Esophagus muscularis mucosa (tissue), 4 donors: ENCODE data around the gene SMIM12. TPM values are rescaled to one million over a fixed set of nuclear protein-coding genes. Genes with fewer than 3 reads are reported as not detected.
"Not testable (repeated sequence)": the region's sequence is repeated elsewhere in the genome, so short reads cannot be mapped to it uniquely, and the experiment has no call there.

Experiments used
- DNase-seq: peaks from one replicate; pipeline ENCODE4 v3.0.0-alpha.2; 2017; ENCODE audit errors: extremely low spot score
- H3K27ac ChIP-seq, 4 donors: fragments of 200-600 bp; sonication (generic); replicated peaks in 1 of 4; 1 replicate in 3 of 4; 2 replicates in 1 of 4; pipeline ENCODE4 v1.5.1; 2016 to 2019; ENCODE audit warnings: mild to moderate bottlenecking in 1 of 4
- H3K27me3 ChIP-seq, 4 donors: fragments of 200-600 bp; sonication (generic); one replicate each; pipeline versions ENCODE4 v1.5.1 to v1.6.0; 2016 to 2019
- H3K36me3 ChIP-seq, 4 donors: fragments of 200-600 bp; sonication (generic); one replicate each; pipeline ENCODE4 v1.5.1; 2016 to 2019
- H3K4me1 ChIP-seq, 4 donors: fragments of 200-600 bp; sonication (generic); one replicate each; pipeline ENCODE4 v1.5.1; 2016 to 2019
- H3K4me3 ChIP-seq, 4 donors: fragments of 200-600 bp; sonication (generic); 1 replicate in 2 of 4; 2 replicates in 2 of 4; pipeline ENCODE4 v1.5.1; 2016 to 2019; ENCODE audit warnings: mild to moderate bottlenecking in 4 of 4, moderate library complexity in 1 of 4
- H3K9me3 ChIP-seq, 4 donors: fragments of 200-600 bp; sonication (generic); 1 replicate in 3 of 4; 2 replicates in 1 of 4; pipeline ENCODE4 v1.5.1; 2016 to 2019
- EP300 ChIP-seq: sonication (generic); formaldehyde crosslinking; IDR thresholded peaks from one replicate; pipeline ENCODE4 v1.6.1; 2017; ENCODE audit warnings: antibody characterized with exemption
- POLR2A ChIP-seq: fragments of 450-650 bp; IDR thresholded peaks from one replicate; pipeline ENCODE4 v1.6.1; 2017; ENCODE audit warnings: antibody characterized with exemption, moderate library complexity, mild to moderate bottlenecking, low read depth
- POLR2AphosphoS5 ChIP-seq, 2 donors: sonication (generic); formaldehyde crosslinking; IDR thresholded peaks; one replicate each; pipeline ENCODE4 v1.6.1; 2017; ENCODE audit warnings: antibody characterized with exemption in 2 of 2
- whole genome bisulfite sequencing: methylation state at CpG from one replicate; pipeline ENCODE4 v1.1.5; 2018; 5-methylcytosine and 5-hydroxymethylcytosine counted together
- intact Hi-C: fragments of 100-400 bp; cut with DNase I; formaldehyde crosslinking; loops from one replicate; pipeline ENCODE4 v1.15.1; 2023
- total RNA-seq, 4 donors: library from RNA; depleted of rRNA; stranded (reverse); fragments of >200 nt; gene quantifications; one replicate each; pipeline versions ENCODE4 v1.1.0 to v1.2.1, GENCODE V29; 2016
- TF ChIP-seq, protein P1 (sequence below), 3 experiments: fragments of 200-600 bp in 2 of 3; fragments of 450-650 bp in 1 of 3; sonication (generic) in 2 of 3; IDR thresholded peaks; one replicate each; pipeline ENCODE4 v1.5.1; 2017 to 2019; ENCODE audit warnings: antibody characterized with exemption in 3 of 3, mild to moderate bottlenecking in 2 of 3, moderate library complexity in 1 of 3

Gene SMIM12
- total RNA-seq, 4 donors from 2014 or later, result 29.5 to 45.4 (median 39.0) TPM

DNA sequence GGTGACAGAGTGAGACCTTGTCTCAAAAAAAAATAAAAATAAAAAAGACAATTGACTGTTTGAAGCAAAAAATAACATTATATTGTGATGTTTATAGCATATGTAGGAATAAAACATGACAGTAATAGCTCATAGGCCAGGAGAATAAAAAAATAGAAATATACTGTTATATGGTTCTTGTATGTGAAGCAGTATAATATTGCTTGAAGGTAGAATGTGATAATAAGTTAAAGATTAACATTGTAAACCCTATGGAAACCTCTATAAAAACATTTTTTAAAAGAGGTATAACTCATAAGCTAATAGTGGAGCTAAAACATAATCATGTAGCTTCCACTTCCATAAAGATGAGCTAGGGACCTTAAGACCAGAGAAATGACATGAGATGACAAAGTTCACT lies 43.2 kb downstream of the SMIM12 start:
- intact Hi-C loops, result no loop called here
- Histone ChIP-seq H3K4me1 (no peaks in the 10 kb centered on the region), H3K4me3 (no peak overlapping the region), H3K27ac (no peak overlapping the region), H3K27me3 (no peaks in the 10 kb centered on the region), H3K9me3 (no peaks in the 10 kb centered on the region), H3K36me3 (no peaks in the 10 kb centered on the region)
- TF ChIP-seq POLR2AphosphoS5 (IDR thresholded peaks at IDR 0.05) (no peak), POLR2A (no peak), EP300 (no peak)
- TF ChIP-seq, protein P1, sequence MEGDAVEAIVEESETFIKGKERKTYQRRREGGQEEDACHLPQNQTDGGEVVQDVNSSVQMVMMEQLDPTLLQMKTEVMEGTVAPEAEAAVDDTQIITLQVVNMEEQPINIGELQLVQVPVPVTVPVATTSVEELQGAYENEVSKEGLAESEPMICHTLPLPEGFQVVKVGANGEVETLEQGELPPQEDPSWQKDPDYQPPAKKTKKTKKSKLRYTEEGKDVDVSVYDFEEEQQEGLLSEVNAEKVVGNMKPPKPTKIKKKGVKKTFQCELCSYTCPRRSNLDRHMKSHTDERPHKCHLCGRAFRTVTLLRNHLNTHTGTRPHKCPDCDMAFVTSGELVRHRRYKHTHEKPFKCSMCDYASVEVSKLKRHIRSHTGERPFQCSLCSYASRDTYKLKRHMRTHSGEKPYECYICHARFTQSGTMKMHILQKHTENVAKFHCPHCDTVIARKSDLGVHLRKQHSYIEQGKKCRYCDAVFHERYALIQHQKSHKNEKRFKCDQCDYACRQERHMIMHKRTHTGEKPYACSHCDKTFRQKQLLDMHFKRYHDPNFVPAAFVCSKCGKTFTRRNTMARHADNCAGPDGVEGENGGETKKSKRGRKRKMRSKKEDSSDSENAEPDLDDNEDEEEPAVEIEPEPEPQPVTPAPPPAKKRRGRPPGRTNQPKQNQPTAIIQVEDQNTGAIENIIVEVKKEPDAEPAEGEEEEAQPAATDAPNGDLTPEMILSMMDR (IDR thresholded peaks at IDR 0.05), result no peak
- DNase-seq, result no peak

DNA sequence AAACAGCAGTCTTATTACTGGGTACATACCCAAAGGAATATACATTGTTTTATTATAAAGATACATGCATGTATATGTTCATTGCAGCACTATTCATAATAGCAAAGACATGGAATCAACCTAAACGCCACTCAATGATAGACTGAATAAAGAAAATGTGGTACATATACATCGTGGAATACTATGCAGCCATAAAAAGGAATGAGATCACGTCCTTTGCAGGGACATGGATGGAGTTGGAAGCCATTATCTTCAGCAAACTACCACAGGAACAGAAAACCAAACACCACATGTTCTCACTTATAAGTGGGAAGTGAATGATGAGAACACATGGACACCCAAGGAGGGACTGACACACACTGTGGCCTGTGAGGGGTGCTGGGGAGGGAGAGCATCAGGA lies 48.8 kb downstream of the SMIM12 start:
- intact Hi-C loops, H3K4me1 ChIP-seq, DNase-seq, H3K9me3 ChIP-seq, H3K27ac ChIP-seq, H3K4me3 ChIP-seq, H3K36me3 ChIP-seq, H3K27me3 ChIP-seq: not testable (repeated sequence)
- 97% methylated on average over 3 of the region's 3 CpGs for WGBS

DNA sequence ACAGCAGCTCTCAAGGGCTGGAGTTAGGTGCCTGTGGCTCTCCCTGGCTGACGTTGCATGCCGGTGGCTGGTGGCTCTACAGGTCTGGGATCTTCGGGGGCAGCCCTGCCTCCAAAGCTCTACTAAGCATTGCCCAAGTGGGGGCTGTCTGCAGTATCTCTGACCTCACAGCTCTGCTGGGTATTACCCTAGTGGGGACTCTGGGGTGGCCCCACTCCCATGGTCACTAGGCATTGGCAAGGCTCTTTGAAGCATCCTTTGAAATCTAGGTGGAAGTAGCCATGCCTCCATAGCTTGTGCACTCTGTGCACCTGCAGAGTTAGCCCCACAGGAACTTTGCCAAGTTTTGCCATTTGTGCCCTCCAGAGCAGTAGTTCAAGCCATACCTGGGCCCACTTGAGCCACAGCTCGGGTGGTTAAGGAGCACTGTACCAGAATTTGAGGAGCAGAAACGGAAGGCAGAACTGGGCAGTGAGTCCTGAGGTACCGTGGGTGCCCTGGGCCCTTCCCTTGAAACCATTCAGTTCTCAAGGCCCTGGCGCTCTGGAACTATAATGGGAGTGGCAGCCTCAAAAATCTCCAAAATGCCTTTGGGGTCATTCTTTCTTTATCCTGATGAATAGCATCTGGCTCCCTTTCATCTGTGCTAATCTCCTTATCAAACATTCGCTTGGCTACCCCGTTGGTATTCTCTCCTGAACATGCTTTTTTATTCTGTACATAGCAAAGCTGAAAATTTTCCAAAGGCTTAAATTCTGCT lies 51.3 kb downstream of the SMIM12 start:
- H3K27me3 ChIP-seq, result no peaks in the 10 kb centered on the region
- no peaks in the 10 kb centered on the region for H3K4me1 ChIP-seq
- no peak for TF ChIP-seq POLR2AphosphoS5 (IDR thresholded peaks at IDR 0.05)
- no peak for TF ChIP-seq POLR2A
- TF ChIP-seq, protein P1 (IDR thresholded peaks at IDR 0.05), result no peak
- no peak for TF ChIP-seq EP300
- no peak overlapping the region for H3K27ac ChIP-seq
- H3K9me3 ChIP-seq, result peaks cover 0 to 9% (median 0%) of the 10 kb centered on the region in 4 donors
- no peak overlapping the region for H3K4me3 ChIP-seq
- intact Hi-C loops, result no loop called here
- DNase-seq, result peak; percentile 86
- no peaks in the 10 kb centered on the region for H3K36me3 ChIP-seq
- 72% methylated on average over 7 of the region's 9 CpGs for WGBS

DNA sequence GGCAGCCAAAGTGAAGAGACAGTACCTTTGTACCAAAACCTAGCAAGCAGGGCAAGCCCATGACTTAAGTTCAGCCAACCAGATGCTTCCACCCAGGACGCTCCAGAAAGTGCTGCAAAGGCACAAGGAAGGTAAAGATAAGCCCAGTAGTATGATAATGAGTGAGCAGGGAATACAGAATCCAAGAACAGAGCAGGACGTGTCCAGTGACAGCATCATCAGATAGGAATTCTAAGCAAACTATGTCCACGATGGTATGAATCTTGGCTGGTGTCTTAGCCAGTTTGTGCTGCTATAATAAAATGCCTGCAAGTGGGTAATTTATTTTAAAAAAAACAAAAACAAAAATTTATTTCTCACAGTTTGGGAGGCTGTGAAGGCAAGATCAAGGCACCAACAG lies 53.2 kb downstream of the SMIM12 start:
- 61% methylated on average over 3 of the region's 3 CpGs for WGBS
- DNase-seq, result peak; percentile 50
- no peaks in the 10 kb centered on the region for H3K27me3 ChIP-seq
- peaks cover 0 to 9% (median 0%) of the 10 kb centered on the region in 4 donors for H3K9me3 ChIP-seq
- H3K27ac ChIP-seq, result no peak overlapping the region
- TF ChIP-seq EP300 (no peak), POLR2A (no peak), POLR2AphosphoS5 (IDR thresholded peaks at IDR 0.05) (no peak)
- TF ChIP-seq, protein P1 (IDR thresholded peaks at IDR 0.05), result no peak
- no peaks in the 10 kb centered on the region for H3K36me3 ChIP-seq
- H3K4me3 ChIP-seq, result no peak overlapping the region
- no peaks in the 10 kb centered on the region for H3K4me1 ChIP-seq
- intact Hi-C loops, result no loop called here

DNA sequence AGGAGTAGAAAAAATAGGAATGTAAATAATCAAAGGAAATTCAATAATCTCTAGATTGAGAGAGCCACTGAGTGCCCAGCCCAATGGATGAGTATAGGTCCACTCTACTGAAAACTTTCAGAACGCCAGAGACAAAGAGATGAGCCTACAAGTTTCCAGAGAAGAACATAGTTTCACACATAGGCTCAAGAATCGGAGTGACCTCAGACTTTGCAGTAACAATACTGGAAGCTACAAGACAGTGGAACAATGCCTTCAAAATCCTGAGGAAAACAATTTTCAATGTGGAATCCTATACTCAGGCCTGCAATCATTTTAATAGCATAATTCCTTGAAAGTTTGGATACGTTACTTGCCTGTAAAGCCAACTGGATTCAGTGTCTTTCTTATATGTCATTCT lies 55.8 kb downstream of the SMIM12 start:
- DNase-seq, result peak; percentile 24
- intact Hi-C loops, result no loop called here
- Histone ChIP-seq H3K4me1 (no peaks in the 10 kb centered on the region), H3K27ac (no peak overlapping the region), H3K36me3 (no peaks in the 10 kb centered on the region), H3K4me3 (no peak overlapping the region), H3K9me3 (peaks cover 0 to 9% (median 0%) of the 10 kb centered on the region in 4 donors), H3K27me3 (no peaks in the 10 kb centered on the region)
- whole genome bisulfite sequencing, result 99% methylated on average over 3 of the region's 3 CpGs
- TF ChIP-seq POLR2AphosphoS5 (IDR thresholded peaks at IDR 0.05), result no peak
- TF ChIP-seq, protein P1 (IDR thresholded peaks at IDR 0.05), result no peak
- TF ChIP-seq POLR2A, result no peak
- no peak for TF ChIP-seq EP300

Other genes with a start within 250 kb of the SMIM12 start
- not detected for gene GJB5, start 104.7 kb downstream of the SMIM12 start, total RNA-seq
- gene GJB4, start 100.0 kb downstream of the SMIM12 start, total RNA-seq, result not detected
- not detected for gene GJB3, start 78.5 kb downstream of the SMIM12 start, total RNA-seq
- gene GJA4, start 66.8 kb downstream of the SMIM12 start, total RNA-seq, result 10 to 100 TPM in 3 of 4 donors, 1 to 10 TPM in 1; 5.8 to 41.0 (median 28.0) TPM
- gene DLGAP3, start 69.9 kb upstream of the SMIM12 start, total RNA-seq, result under 1 TPM; 0.06 to 0.83 (median 0.40) TPM
- 10 to 100 TPM; 26.1 to 38.6 (median 32.9) TPM for gene TMEM35B, start 125.6 kb upstream of the SMIM12 start, total RNA-seq
- gene ZMYM6, start 172.2 kb upstream of the SMIM12 start, total RNA-seq, result 10 to 100 TPM in 3 of 4 donors, 1 to 10 TPM in 1; 9.5 to 17.0 (median 14.3) TPM
- gene ZMYM1, start 219.6 kb upstream of the SMIM12 start, total RNA-seq, result 10 to 100 TPM in 3 of 4 donors, 1 to 10 TPM in 1; 7.3 to 19.1 (median 14.5) TPM